Smooth muscle cell (in vitro differentiated cells): ENCODE measurements around the gene BANF1. TPM values are rescaled to one million over a fixed set of nuclear protein-coding genes. Genes with fewer than 3 reads are reported as not detected.

Source experiments
- DNase-seq: peaks from one replicate; lab custom pipeline; 2025; ENCODE audit not compliant: unreplicated experiment; lab: John Stamatoyannopoulos, UW
- H2AFZ ChIP-seq: fragments of 200-600 bp; sonication (generic); 2 replicates; pipeline ENCODE4 v1.6.0; 2016; ENCODE audit warnings: antibody characterized with exemption, low read depth, mild to moderate bottlenecking
- H3F3A ChIP-seq: fragments of 200-600 bp; sonication (generic); 2 replicates; pipeline ENCODE4 v1.6.0; 2017; ENCODE audit warnings: antibody characterized with exemption, low read depth
- H3K27ac ChIP-seq: fragments of 200-600 bp; sonication (generic); 2 replicates; pipeline ENCODE4 v1.5.1; 2016; ENCODE audit warnings: low read depth, mild to moderate bottlenecking
- H3K27me3 ChIP-seq: fragments of 200-600 bp; sonication (generic); 2 replicates; pipeline ENCODE4 v1.6.1; 2016; ENCODE audit warnings: low read depth, mild to moderate bottlenecking
- H3K36me3 ChIP-seq: fragments of 200-600 bp; sonication (generic); 2 replicates; pipeline ENCODE4 v1.5.1; 2016; ENCODE audit warnings: low read depth
- H3K4me1 ChIP-seq: fragments of 200-600 bp; sonication (generic); 2 replicates; pipeline ENCODE4 v1.5.1; 2016; ENCODE audit warnings: low read depth
- H3K4me2 ChIP-seq: fragments of 200-600 bp; sonication (generic); 2 replicates; pipeline ENCODE4 v1.6.0; 2016; ENCODE audit warnings: mild to moderate bottlenecking
- H3K4me3 ChIP-seq: fragments of 200-600 bp; sonication (generic); 2 replicates; pipeline ENCODE4 v1.5.1; 2016; ENCODE audit warnings: mild to moderate bottlenecking
- H3K79me2 ChIP-seq: fragments of 200-600 bp; sonication (generic); 2 replicates; pipeline ENCODE4 v1.6.0; 2016; ENCODE audit warnings: low read depth, mild to moderate bottlenecking
- H3K9ac ChIP-seq: fragments of 200-600 bp; sonication (generic); 2 replicates; pipeline ENCODE4 v1.6.0; 2016; ENCODE audit warnings: low read depth
- H3K9me3 ChIP-seq: fragments of 200-600 bp; sonication (generic); replicated peaks from 2 replicates; pipeline ENCODE4 v1.5.1; 2016; ENCODE audit warnings: low read depth
- H4K20me1 ChIP-seq: fragments of 200-600 bp; sonication (generic); 2 replicates; pipeline ENCODE4 v1.6.0; 2016; ENCODE audit warnings: low read depth
- CTCF ChIP-seq: fragments of 200-600 bp; sonication (generic); IDR thresholded peaks from 2 replicates; pipeline ENCODE4 v1.5.1; 2017; ENCODE audit warnings: borderline replicate concordance, mild to moderate bottlenecking, antibody characterized with exemption; ENCODE audit not compliant: insufficient read depth, poor library complexity, severe bottlenecking
- WGBS: methylation state at CpG from one replicate; pipeline ENCODE4 v1.1.7; 2016; ENCODE audit warnings: low lambda C conversion rate; 5-methylcytosine and 5-hydroxymethylcytosine counted together
- polyA plus RNA-seq: library from polyadenylated mRNA; unstranded; fragments of >200 nt; fragmentation: Nextera tagmentation; extraction: Ambion mirVana; gene quantifications from 2 replicates; pipeline ENCODE4 v1.2.1, GENCODE V29; 2016
- total RNA-seq: library from RNA; depleted of rRNA; stranded (reverse); fragments of >200 nt; gene quantifications from 2 replicates; pipeline ENCODE4 v1.2.3, GENCODE V29; 2014

Gene BANF1
- total and polyA plus RNA-seq, 2 experiments from 2014 or later, result 61.7 to 269 TPM

GRCh38 chr11:66012371-66012945, 10.2 kb downstream of the BANF1 start:
- peaks cover 14% of the 10 kb centered on the region for H3K27me3 ChIP-seq
- no peaks in the 10 kb centered on the region for H4K20me1 ChIP-seq
- H3K4me1 ChIP-seq, result peaks cover 2% of the 10 kb centered on the region
- H3K79me2 ChIP-seq, result no peaks in the 10 kb centered on the region
- no peak overlapping the region for H2AFZ ChIP-seq
- DNase-seq, result no peak
- peak overlapping the region; percentile 33 for H3K4me2 ChIP-seq
- no peak overlapping the region for H3K9ac ChIP-seq
- TF ChIP-seq CTCF, result no peak
- peak overlapping the region; percentile 59 for H3K27ac ChIP-seq
- 68% methylated on average over 12 of the region's 12 CpGs for WGBS
- no peaks in the 10 kb centered on the region for H3K9me3 ChIP-seq
- no peaks in the 10 kb centered on the region for H3F3A ChIP-seq
- no peak overlapping the region for H3K4me3 ChIP-seq
- H3K36me3 ChIP-seq, result no peaks in the 10 kb centered on the region

- no peak for DNase-seq
- no peaks in the 10 kb centered on the region for H3K36me3 ChIP-seq
- no peaks in the 10 kb centered on the region for H4K20me1 ChIP-seq
- H3K4me2 ChIP-seq, result no peak overlapping the region
- no peak overlapping the region for H3K4me3 ChIP-seq
- peaks cover 14% of the 10 kb centered on the region for H3K27me3 ChIP-seq
- TF ChIP-seq CTCF, result no peak
- 72% methylated on average over 12 of the region's 12 CpGs for WGBS
- no peaks in the 10 kb centered on the region for H3K4me1 ChIP-seq
- H3K9ac ChIP-seq, result no peak overlapping the region
- no peaks in the 10 kb centered on the region for H3K79me2 ChIP-seq
- H3K27ac ChIP-seq, result peak overlapping the region; percentile 59
- H3K9me3 ChIP-seq, result no peaks in the 10 kb centered on the region
- no peaks in the 10 kb centered on the region for H3F3A ChIP-seq
- no peak overlapping the region for H2AFZ ChIP-seq
Observed at GRCh38 chr11:66012946-66013761, 10.9 kb downstream of the BANF1 start.

- WGBS, result 91% methylated on average over 7 of the region's 7 CpGs
- H3K4me1 ChIP-seq, result no peaks in the 10 kb centered on the region
- H3K4me2 ChIP-seq, result no peak overlapping the region
- no peak overlapping the region for H3K4me3 ChIP-seq
- H4K20me1 ChIP-seq, result no peaks in the 10 kb centered on the region
- H3K9ac ChIP-seq, result no peak overlapping the region
- no peaks in the 10 kb centered on the region for H3F3A ChIP-seq
- no peak overlapping the region for H2AFZ ChIP-seq
- no peaks in the 10 kb centered on the region for H3K36me3 ChIP-seq
- no peak for TF ChIP-seq CTCF
- no peaks in the 10 kb centered on the region for H3K79me2 ChIP-seq
- H3K9me3 ChIP-seq, result no peaks in the 10 kb centered on the region
- no peak overlapping the region for H3K27ac ChIP-seq
- no peak for DNase-seq
- H3K27me3 ChIP-seq, result peaks cover 14% of the 10 kb centered on the region
Observed at GRCh38 chr11:66013762-66014100, 11.4 kb downstream of the BANF1 start.
